ENCODE data around the gene C4BPB. TPM values are rescaled to one million over a fixed set of nuclear protein-coding genes. Genes with fewer than 3 reads are reported as not detected.

C4BPB gene
- total RNA-seq, 1 experiment from 2014 or later = not detected

GRCh38 chr1:207055386-207056001 is 33.2 kb upstream of the C4BPB start:
- Histone ChIP-seq H2BK20ac (ENCODE audit: low read depth, low read length, poor library complexity, severe bottlenecking) (no peak overlapping the region), H2AK5ac (ENCODE audit: insufficient read length, low read length) (no peak overlapping the region), H2AFZ (ENCODE audit: low read length) (no peak overlapping the region), H3K9ac (ENCODE audit: extremely low read depth, insufficient read length, low read length) (no peak overlapping the region), H3T11ph (ENCODE audit: low read length) (no peak overlapping the region), H3K23me2 (ENCODE audit: insufficient read length, low read depth, low read length, poor library complexity, severe bottlenecking) (peaks cover 11% of the 10 kb centered on the region), H2BK5ac (ENCODE audit: insufficient read length, low read length) (no peak overlapping the region), H3K79me1 (ENCODE audit: insufficient read depth, low read depth, low read length, poor library complexity, severe bottlenecking) (no peaks in the 10 kb centered on the region), H2BK120ac (ENCODE audit: low read depth, low read length, poor library complexity, severe bottlenecking) (no peak overlapping the region), H4K8ac (replicated peaks; ENCODE audit: insufficient read length, low read depth, low read length) (no peak overlapping the region), H2BK12ac (ENCODE audit: insufficient read length, low read depth, low read length) (no peak overlapping the region), H3K4ac (ENCODE audit: low read depth, low read length) (no peak overlapping the region), H3K27me3 (ENCODE audit: insufficient read depth, low read length) (no peaks in the 10 kb centered on the region), H3K79me2 (ENCODE audit: insufficient read depth, low read length) (no peaks in the 10 kb centered on the region), H4K5ac (ENCODE audit: insufficient read length, low read depth, low read length) (no peak overlapping the region), H3K4me2 (ENCODE audit: insufficient read depth, insufficient read length, low read length) (no peak overlapping the region), H3K9me3 (ENCODE audit: control insufficient read depth, low read depth, low read length) (no peaks in the 10 kb centered on the region), H4K20me1 (ENCODE audit: control insufficient read depth, insufficient read depth, insufficient read length) (no peaks in the 10 kb centered on the region), H3K27ac (ENCODE audit: insufficient read length, low read depth, low read length) (no peak overlapping the region), H3K23ac (ENCODE audit: insufficient read length, low read depth, low read length) (no peak overlapping the region), H2BK15ac (ENCODE audit: low read depth, low read length) (no peak overlapping the region), H4K91ac (ENCODE audit: insufficient read length, low read depth, low read length) (no peak overlapping the region), H3K4me1 (ENCODE audit: insufficient read depth, low read length) (peaks cover 3% of the 10 kb centered on the region; the same call in 1 of the 2 replicates), H3K18ac (ENCODE audit: insufficient read length, low read depth, low read length) (no peak overlapping the region), H3K14ac (ENCODE audit: insufficient read depth, low read length) (no peak overlapping the region), H3K56ac (ENCODE audit: insufficient read length, low read depth, low read length) (no peak overlapping the region)
- no peak for DNase-seq
- TF ChIP-seq CTCF (conservative IDR thresholded peaks at IDR 0.05) = no peak
- no peaks in the 10 kb centered on the region; a peak in 1 of 5 replicates for H3K9me3 Mint-ChIP-seq
- peaks cover 0 to 2% (median 0%) of the 10 kb centered on the region in 3 experiments; a peak in 1 of 7 replicates for H3K36me3 Mint-ChIP-seq (ENCODE audit: insufficient read depth in 1 of 3, low read depth in 3 of 3)
- H3K4me1 Mint-ChIP-seq = peaks cover 25% of the 10 kb centered on the region in 2 experiments
- WGBS (ENCODE audit: extremely low coverage, insufficient read length, low lambda C conversion rate) = no CpG with 5 or more reads among the region's 3 CpGs
- H3K27me3 Mint-ChIP-seq (ENCODE audit: low read depth) = peaks cover 1% of the 10 kb centered on the region
- no peak overlapping the region for H3K4me3 Mint-ChIP-seq
- H3K27ac Mint-ChIP-seq = no peak overlapping the region
